Neuron (in vitro differentiated cells): ENCODE data around the gene TBXAS1.
"Not testable (repeated sequence)": the region's sequence is repeated elsewhere in the genome, so short reads cannot be mapped to it uniquely, and the experiment has no call there.

Experiments used
- H2AFZ ChIP-seq: one replicate; pipeline ENCODE4 v1.6.1; 2013; ENCODE audit warnings: low read depth, mild to moderate bottlenecking, inconsistent platforms, low read length, moderate library complexity
- H3K27me3 ChIP-seq: one replicate; pipeline ENCODE4 v1.6.1; 2013; ENCODE audit warnings: low read length; ENCODE audit not compliant: insufficient read depth
- H3K36me3 ChIP-seq: one replicate; pipeline ENCODE4 v1.6.1; 2013; ENCODE audit warnings: low read length; ENCODE audit not compliant: insufficient read depth
- H3K4me1 ChIP-seq: one replicate; pipeline ENCODE4 v1.6.1; 2013; ENCODE audit warnings: low read length; ENCODE audit not compliant: insufficient read depth
- H3K4me3 ChIP-seq: 2 replicates; pipeline ENCODE4 v1.5.1; 2013; ENCODE audit warnings: mild to moderate bottlenecking, low read length, moderate library complexity
- H3K9me3 ChIP-seq: one replicate; pipeline ENCODE4 v1.6.1; 2013; ENCODE audit warnings: low read length

The TBXAS1 gene

DNA sequence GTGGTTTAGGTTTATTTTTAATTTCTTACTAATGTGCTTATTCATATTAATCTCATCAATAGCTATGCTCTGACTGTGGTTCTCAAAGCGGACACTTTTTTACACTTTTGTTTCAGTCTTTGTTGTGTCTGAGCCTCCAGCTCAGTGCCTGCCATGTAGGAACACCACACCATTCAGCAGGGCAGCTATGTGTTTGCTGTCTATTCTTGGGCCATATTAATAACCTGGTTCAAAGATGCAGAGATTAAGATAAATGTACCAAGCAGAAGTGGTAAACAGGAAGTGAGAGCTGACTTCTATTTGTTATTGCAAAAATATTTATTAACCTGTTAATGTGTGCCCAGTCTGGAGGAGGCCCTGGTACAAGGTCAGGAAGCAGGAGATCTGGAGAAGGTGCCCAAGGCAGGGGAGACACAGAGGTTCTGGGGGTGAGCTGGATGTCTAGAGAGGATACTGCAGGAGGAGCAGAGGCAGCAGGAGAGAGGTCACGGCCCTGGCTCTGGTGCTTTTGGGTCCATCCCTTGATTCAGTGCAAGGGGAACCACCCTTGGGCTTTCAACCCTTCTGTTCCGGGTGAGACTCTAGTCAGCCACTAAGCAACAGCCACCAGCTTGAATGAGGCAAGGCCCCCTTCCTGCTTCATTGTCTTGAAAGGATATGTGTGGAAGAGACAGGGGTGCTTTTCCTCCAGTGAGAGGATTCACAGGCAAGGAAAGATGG is 1.9 kb downstream of the TBXAS1 start:
- H2AFZ ChIP-seq, result no peak overlapping the region
- H3K4me1 ChIP-seq, result no peaks in the 10 kb centered on the region
- H3K4me3 ChIP-seq, result no peak overlapping the region
- H3K27me3 ChIP-seq, result no peaks in the 10 kb centered on the region
- H3K36me3 ChIP-seq, result no peaks in the 10 kb centered on the region
- no peaks in the 10 kb centered on the region for H3K9me3 ChIP-seq

DNA sequence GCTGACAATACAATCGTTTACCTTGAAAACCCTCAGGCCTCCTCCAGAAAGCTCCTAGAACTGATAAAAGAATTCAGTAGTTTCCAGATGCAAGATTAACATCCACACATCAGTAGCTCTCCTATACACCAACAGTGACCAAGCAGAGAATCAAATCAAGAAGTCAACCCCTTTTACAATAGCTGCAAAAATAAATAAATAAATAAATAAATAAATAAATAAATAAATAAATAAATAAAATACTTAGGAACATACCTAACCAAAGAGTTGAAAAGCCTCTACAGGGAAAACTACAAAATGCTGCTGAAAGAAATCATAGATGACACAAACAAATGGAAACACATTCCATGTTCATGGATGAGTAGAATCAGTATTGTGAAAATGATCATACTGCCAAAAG is 6.8 kb downstream of the TBXAS1 start:
- H3K4me3 ChIP-seq, H2AFZ ChIP-seq: not testable (repeated sequence)

DNA sequence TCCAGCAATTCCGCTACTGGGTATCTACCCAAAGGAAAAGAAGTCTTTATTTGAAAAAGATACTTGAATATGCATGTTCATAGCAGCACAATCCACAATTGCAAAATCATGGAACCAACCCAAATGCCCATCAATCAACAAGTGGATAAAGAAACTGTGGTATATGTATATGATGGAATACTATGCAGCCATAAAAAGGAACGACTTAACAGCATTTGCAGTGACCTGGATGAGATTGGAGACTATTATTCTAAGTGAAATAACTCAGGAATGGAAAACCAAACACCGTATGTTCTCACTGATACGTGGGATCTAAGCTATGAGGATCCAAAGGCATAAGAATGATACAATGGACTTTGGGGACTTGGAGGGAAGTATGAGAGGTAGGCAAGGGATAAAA is 8.2 kb downstream of the TBXAS1 start:
- H3K9me3 ChIP-seq, H3K27me3 ChIP-seq, H2AFZ ChIP-seq, H3K4me1 ChIP-seq, H3K4me3 ChIP-seq, H3K36me3 ChIP-seq: not testable (repeated sequence)

More for the DNA sequence above, 6.8 kb downstream of the TBXAS1 start:
- H3K36me3 ChIP-seq, H3K27me3 ChIP-seq, H3K9me3 ChIP-seq, H3K4me1 ChIP-seq: not testable (repeated sequence)

DNA sequence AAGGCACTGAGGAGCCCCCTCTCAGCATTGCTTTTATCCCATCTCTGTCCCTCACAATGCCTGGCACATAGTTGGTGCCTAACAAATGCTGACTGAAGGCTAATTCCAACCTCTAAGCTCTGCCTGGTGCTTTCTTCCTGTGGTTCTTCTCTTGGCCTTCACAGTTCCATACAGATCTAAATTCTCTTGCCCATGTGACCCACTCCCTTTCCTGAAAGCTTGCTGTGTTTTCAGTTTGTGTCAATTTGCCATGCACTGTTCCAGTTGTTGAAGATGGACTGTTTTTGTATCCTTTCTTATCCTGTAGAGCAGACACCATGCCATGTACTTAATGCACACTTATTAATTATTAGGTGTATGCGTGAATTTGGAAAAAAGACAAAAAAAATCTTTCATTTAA is 9.2 kb downstream of the TBXAS1 start:
- Histone ChIP-seq H3K4me1 (no peaks in the 10 kb centered on the region), H3K36me3 (no peaks in the 10 kb centered on the region)

DNA sequence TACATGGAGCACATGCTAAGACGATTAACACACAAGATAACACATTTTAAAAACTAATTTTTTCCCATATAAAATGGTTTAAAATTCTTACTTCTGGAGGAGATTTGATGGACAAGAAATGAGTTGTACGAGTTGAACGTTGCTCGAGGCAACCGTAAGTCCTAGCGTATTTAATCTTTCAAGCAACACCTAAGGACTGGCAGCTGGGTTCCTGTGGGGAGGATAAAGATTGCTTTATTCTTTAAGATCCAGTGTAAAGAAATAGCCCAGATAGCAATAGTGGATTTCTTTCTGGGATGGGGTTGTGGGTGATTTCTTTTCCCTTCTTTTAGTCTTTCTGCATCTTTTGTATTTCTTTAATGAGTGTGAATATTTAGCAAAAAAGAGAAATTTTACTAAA is 9.8 kb downstream of the TBXAS1 start:
- no peaks in the 10 kb centered on the region for H3K4me1 ChIP-seq
- H3K4me3 ChIP-seq, result no peak overlapping the region
- no peaks in the 10 kb centered on the region for H3K27me3 ChIP-seq
- H3K36me3 ChIP-seq, result no peaks in the 10 kb centered on the region
- H2AFZ ChIP-seq, result no peak overlapping the region
- H3K9me3 ChIP-seq, result peaks cover 1% of the 10 kb centered on the region

More for the DNA sequence above, 9.2 kb downstream of the TBXAS1 start:
- Histone ChIP-seq H3K4me3 (no peak overlapping the region), H3K27me3 (no peaks in the 10 kb centered on the region), H2AFZ (no peak overlapping the region), H3K9me3 (peaks cover 1% of the 10 kb centered on the region)

DNA sequence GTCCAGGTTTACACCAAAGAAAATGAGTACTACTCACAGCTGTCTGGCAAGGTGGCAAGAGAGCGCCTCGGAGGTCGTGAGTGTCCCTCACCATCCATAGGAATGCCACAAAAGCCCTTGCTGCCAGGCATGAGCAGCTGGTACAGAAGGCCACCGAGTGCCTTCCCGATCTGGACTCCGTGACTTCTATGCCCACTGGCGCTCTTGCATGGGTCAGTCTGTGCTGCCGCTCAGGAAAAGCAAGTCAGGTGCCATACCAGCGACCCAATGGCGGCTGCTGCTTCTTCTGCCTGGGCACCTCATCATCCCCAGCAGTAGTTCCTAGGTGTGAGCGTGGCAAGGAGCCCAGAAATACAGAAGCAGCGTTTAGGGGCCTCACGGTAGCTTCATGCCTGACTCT is 11.7 kb downstream of the TBXAS1 start:
- H3K27me3 ChIP-seq, result peaks cover 2% of the 10 kb centered on the region
- H3K9me3 ChIP-seq, result peaks cover 1% of the 10 kb centered on the region
- no peak overlapping the region for H2AFZ ChIP-seq
- H3K36me3 ChIP-seq, result no peaks in the 10 kb centered on the region
- no peak overlapping the region for H3K4me3 ChIP-seq
- no peaks in the 10 kb centered on the region for H3K4me1 ChIP-seq

DNA sequence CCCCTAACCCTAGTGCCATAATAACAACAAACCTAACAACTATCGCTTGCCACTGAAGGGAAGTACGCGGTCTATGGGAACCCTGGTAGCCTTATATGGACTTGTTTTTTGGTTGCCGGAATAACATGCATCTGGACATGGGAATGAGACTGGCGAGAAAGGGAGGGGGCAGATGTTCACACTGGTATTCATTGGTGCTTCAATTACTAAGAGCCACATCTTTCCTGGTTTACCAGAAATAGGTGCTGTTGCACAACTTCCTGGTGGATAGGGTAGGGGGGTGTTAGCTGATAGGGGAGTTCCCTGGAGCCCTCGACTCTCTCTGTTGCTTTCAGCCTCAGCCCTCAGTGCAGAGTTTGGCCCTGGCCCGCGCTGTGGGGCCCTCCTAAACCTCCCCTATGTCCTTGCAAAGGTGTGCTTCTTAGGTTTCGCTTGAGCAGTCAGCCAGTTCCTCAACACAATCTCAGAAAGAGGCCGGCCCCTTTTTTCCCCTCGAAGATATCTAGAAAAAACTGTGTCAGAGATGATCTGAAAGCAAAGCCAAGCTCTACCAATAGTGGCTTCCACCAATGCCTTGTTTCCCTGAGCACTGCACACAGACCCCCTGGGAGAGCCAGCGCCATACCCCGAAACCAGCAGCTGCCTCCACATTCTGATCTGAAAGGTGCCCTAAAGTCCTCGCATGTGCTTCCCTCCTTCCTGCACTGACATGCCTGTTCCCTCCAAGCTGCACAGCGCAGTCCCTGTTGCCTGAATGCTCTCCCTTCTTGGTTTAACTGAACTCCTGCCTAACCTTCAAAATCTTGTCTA is 13.5 kb downstream of the TBXAS1 start:
- H3K4me3 ChIP-seq, result no peak overlapping the region
- no peaks in the 10 kb centered on the region for H3K36me3 ChIP-seq
- H2AFZ ChIP-seq, result no peak overlapping the region
- H3K27me3 ChIP-seq, result peaks cover 2% of the 10 kb centered on the region
- H3K9me3 ChIP-seq, result no peaks in the 10 kb centered on the region
- H3K4me1 ChIP-seq, result no peaks in the 10 kb centered on the region

DNA sequence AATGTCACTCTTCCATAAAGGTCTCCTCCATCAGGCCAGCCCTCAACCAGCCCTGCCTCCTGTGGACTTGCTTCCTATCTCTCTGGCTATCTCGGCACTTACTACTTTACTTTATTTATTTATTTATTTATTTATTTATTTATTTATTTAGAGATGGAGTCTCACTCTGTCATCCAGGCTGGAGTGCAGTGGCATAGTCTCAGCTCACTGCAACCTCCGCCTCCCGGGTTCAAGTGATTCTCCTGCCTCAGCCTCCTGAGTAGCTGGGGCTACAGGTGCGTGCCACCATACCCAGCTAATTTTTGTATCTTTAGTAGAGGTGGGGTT is 14.1 kb downstream of the TBXAS1 start:
- not testable (repeated sequence) for H3K36me3 ChIP-seq, H3K4me3 ChIP-seq, H3K4me1 ChIP-seq, H3K27me3 ChIP-seq, H2AFZ ChIP-seq, H3K9me3 ChIP-seq

DNA sequence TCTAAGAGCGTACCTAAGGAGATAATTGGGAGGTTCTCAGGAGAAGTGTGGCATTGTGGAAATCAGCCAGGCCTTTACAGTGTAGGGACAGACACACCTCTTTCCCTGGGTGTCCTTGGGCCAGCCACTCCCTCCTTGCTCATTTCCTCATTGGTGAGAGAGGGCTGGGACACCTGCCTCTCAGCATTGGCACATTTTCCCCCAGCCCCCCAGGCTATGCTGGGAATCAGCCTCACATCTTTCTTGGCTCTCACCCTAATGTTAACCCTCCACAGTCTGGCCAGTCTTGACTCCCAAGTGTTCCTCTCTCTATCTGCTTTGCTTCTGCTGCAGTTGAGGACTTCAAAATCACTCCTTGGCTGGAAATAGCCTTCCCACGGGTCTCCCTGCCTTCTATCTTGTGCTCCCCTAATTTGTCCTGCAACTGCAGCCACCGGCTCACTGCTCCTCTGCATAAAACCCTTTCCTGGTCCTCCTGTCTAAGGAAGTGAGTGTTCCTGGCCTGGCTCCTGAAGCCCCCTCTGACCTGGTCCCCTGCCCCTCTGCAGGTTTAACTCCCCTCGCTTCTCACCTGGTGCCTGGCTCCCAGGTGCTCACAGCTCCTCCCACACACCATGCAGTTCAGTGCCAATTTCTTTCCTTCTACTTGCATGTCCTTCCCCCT is 15.8 kb downstream of the TBXAS1 start:
- H3K27me3 ChIP-seq, result peaks cover 2% of the 10 kb centered on the region
- no peak overlapping the region for H3K4me3 ChIP-seq
- no peaks in the 10 kb centered on the region for H3K36me3 ChIP-seq

DNA sequence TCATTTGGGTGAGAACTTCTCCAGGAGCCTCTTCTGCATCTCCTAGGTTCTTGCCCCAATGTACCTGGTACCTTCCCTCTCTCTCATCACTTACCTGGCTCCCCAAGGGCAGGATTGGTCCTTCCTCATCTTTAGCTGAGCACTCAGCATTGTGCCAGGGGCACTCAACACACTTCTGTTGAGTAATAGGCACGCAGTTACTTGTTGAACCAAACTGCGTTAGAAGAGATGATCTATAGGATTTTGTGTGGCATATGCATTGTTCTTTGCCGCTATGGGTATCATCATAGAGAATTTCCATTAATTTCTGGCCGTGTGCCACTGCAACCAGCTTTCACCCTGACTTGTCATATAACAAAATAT is 16.4 kb downstream of the TBXAS1 start:
- no peak overlapping the region for H2AFZ ChIP-seq
- no peak overlapping the region for H3K4me3 ChIP-seq
- H3K27me3 ChIP-seq, result peaks cover 2% of the 10 kb centered on the region
- H3K36me3 ChIP-seq, result no peaks in the 10 kb centered on the region
- H3K9me3 ChIP-seq, result no peaks in the 10 kb centered on the region
- H3K4me1 ChIP-seq, result no peaks in the 10 kb centered on the region

More for the DNA sequence above, 15.8 kb downstream of the TBXAS1 start:
- Histone ChIP-seq H3K4me1 (no peaks in the 10 kb centered on the region), H2AFZ (no peak overlapping the region), H3K9me3 (no peaks in the 10 kb centered on the region)

DNA sequence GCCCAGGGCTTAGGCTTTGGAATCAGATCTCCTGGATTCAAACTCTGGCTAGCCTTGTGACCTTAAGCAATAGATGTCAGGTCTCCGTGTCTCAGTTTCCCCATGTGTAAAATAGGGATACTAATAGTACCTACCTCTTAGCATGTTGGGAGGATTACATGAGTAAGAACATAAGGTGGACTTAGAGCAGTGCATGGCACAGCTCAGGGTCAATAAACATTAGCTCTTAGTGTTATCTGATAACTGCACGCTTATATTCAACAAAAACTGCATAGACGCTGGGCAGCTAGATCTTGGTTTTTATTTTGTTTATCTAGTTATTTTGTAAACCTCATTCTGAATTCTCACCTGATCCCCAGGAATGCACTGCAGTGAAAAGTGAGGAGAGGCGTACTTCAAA is 17.2 kb downstream of the TBXAS1 start:
- Histone ChIP-seq H3K4me3 (no peak overlapping the region), H3K9me3 (no peaks in the 10 kb centered on the region), H3K27me3 (peaks cover 2% of the 10 kb centered on the region), H2AFZ (no peak overlapping the region), H3K36me3 (no peaks in the 10 kb centered on the region), H3K4me1 (no peaks in the 10 kb centered on the region)

DNA sequence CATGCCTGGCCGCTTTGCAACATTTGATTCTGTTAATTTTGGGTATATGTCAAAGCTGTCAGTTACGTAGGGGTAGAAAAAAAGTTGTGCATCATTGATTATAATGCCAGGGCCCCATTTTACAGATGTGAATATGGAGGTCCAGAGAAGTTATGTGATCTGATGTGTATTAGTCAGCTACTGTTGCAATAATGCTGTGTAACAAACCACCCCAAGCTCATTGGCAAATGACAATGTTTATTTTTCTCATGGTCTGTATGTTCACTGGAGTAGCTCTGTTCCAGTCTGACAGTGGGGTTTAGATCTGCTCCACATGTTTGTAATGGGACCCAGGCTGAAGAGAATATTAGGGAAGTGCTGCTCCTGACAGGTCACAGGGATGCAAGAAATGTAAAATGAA is 19.2 kb downstream of the TBXAS1 start:
- Histone ChIP-seq H3K9me3 (no peaks in the 10 kb centered on the region), H3K4me1 (no peaks in the 10 kb centered on the region), H3K36me3 (no peaks in the 10 kb centered on the region), H3K27me3 (peaks cover 2% of the 10 kb centered on the region), H2AFZ (no peak overlapping the region), H3K4me3 (no peak overlapping the region)

DNA sequence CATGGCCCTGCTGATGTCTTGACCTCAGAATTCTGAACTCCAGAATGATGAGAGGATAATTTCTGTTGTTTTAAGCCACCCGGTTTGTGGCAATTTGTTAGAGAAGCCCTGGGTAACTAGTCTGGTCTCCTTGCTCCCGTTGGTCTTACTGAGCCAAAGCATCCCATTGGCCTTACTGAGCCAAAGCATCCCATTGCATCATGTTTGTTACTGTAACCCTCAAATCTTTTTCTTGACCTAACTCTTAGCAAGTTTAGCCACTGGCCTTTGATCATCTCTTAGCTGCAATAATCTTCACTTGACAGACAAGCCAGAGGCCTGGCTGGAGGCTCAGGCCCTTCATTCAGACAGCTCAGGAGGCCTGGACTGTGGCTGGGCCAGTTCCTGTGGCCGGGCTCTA is 21.8 kb downstream of the TBXAS1 start:
- Histone ChIP-seq H3K27me3 (no peaks in the 10 kb centered on the region), H3K4me1 (no peaks in the 10 kb centered on the region), H3K4me3 (no peak overlapping the region), H3K9me3 (no peaks in the 10 kb centered on the region), H2AFZ (no peak overlapping the region), H3K36me3 (no peaks in the 10 kb centered on the region)
